ENCODE data around the gene ADAM22.

DNA sequence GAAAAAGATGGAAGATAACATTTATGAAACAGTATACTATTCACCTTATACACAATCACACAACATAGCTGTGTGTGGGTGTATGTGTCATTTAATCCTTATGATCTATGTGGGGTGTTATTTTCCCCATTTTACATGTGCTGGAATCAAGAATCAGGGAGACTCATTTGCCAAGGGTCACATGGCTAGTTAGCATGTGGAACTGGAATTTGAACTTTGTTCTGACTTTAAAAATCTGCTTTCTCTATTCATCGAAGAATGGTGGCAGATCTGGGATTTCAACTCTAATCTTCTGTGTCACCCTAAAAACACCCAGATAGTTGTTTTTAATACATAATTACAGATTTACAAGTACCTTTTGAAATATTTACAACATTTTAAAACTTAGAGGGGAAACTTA is 65.2 kb downstream of the ADAM22 start:
- no peak for TF ChIP-seq CTCF (IDR thresholded peaks at IDR 0.05; ENCODE audit: poor library complexity, severe bottlenecking)
- TF ChIP-seq EP300 (conservative IDR thresholded peaks at IDR 0.05; ENCODE audit: poor library complexity, severe bottlenecking): no peak
- TF ChIP-seq EZH2 (IDR thresholded peaks at IDR 0.05; ENCODE audit: borderline replicate concordance, insufficient read depth, low read length, poor library complexity, severe bottlenecking): no peak
